HG02763 (cell line): Measurements from ENCODE around the gene HAUS1.
"Not testable (repeated sequence)": the region's sequence is repeated elsewhere in the genome, so short reads cannot be mapped to it uniquely, and the experiment has no call there.

Experiments used
- ATAC-seq: cut with Tn5 transposase; IDR thresholded peaks from one replicate; pipeline ENCODE4 v1.9.1; 2021; ENCODE audit warnings: mild to moderate bottlenecking, moderate library complexity; ENCODE audit not compliant: unreplicated experiment

The HAUS1 gene

DNA sequence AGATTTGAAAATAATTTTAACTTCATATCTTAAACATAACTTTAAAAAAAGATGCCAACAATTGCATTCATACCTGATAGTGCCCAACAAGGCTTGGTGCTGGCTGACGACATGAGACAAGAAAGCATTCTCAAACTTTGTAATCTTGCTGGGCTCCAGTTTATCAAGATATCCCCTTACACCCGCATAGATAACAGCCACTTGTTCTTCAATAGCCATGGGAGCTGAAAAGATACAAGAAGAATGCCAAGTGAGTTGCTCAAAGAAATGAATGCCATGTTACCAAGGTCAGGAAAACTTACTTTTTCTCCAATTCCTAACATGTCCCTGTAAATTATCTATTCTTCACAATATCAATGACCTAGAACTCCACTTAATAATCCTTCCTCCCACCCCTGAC, 19.8 kb upstream of the HAUS1 start:
- no peak for ATAC-seq

GRCh38 chr18:46088501-46088900, 15.7 kb upstream of the HAUS1 start:
- not testable (repeated sequence) for ATAC-seq

- ATAC-seq = no peak
Observed at GRCh38 chr18:46095532-46095931, 8.7 kb upstream of the HAUS1 start.

GRCh38 chr18:46096651-46097300, 7.4 kb upstream of the HAUS1 start:
- no peak for ATAC-seq

- peak; percentile 24 for ATAC-seq
Observed at GRCh38 chr18:46097431-46097800, 6.8 kb upstream of the HAUS1 start.

- ATAC-seq = peak; percentile 81
Observed at GRCh38 chr18:46097801-46098615, 6.2 kb upstream of the HAUS1 start, which contains the start of gene ATP5F1A. ATP5F1A (minus strand) TSS chr18:46098296; CDS start chr18:46098231, 65 bp downstream.

- ATAC-seq = no peak
Observed at GRCh38 chr18:46098616-46098933, 5.6 kb upstream of the HAUS1 start.

DNA sequence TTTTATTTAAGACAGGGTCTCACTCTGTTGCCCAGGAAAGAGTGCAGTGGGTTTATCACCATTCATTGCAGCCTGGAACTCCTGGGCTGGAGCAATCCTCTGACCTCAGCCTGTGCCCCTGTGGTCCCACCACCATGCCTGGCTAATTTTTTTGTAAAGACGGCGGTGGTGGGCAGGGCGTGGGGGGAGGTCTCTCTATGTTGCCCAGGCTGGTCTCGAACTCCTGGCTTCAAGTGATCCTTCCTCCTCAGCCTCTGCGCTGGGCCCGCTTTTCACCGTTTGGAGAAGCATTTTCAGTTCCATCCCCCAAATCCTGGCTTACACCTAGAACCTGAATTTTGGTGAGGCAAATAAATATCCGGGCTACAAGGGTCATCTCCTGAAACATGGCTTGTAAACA, 4.7 kb upstream of the HAUS1 start:
- no peak for ATAC-seq

- no peak for ATAC-seq
Observed at GRCh38 chr18:46109386-46109785, 5.2 kb downstream of the HAUS1 start.

GRCh38 chr18:46110406-46110805, 6.2 kb downstream of the HAUS1 start:
- no peak for ATAC-seq

DNA sequence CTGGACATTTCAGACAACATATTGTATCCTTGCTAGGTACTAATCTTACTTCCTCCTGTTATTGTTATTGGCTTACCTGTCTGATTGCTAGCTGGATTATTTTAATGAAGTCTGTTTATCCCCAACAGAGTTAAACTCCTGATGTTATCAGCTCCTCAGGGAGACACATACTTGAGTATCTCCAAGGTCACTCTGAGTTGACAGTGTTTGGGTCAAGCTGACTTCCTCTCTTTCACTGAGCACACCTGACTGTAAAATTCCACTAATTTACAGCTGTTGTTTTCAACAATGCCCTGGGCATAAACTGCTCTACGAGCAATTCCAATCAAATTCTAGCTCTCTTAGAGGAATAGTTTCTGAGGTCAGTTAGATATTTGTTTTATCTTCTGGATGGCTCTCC, 9.6 kb downstream of the HAUS1 start:
- ATAC-seq = no peak

GRCh38 chr18:46126625-46127024, 22.4 kb downstream of the HAUS1 start:
- not testable (repeated sequence) for ATAC-seq

DNA sequence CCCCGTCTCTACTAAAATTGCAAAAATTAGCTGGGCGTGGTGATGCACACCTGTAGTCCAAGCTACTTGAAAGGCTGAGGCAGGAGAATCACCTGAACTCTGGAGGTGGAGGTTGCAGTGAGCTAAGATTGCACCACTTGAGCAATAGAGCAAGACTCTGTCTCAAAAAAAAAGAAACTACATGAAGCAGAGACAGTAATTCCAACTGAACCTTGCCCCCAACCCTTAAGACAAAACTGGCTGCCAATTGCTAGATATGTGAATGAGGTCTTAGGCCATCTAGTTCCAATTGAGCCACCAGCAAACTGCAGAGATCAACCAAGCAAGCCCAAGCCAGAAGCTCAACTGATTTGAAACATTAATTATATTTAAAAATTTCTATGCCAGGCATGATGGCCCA, 25.9 kb downstream of the HAUS1 start:
- ATAC-seq = no peak

- ATAC-seq = not testable (repeated sequence)
Observed at GRCh38 chr18:46130549-46130948, 26.4 kb downstream of the HAUS1 start.

GRCh38 chr18:46133534-46133933, 29.3 kb downstream of the HAUS1 start:
- no peak for ATAC-seq

DNA sequence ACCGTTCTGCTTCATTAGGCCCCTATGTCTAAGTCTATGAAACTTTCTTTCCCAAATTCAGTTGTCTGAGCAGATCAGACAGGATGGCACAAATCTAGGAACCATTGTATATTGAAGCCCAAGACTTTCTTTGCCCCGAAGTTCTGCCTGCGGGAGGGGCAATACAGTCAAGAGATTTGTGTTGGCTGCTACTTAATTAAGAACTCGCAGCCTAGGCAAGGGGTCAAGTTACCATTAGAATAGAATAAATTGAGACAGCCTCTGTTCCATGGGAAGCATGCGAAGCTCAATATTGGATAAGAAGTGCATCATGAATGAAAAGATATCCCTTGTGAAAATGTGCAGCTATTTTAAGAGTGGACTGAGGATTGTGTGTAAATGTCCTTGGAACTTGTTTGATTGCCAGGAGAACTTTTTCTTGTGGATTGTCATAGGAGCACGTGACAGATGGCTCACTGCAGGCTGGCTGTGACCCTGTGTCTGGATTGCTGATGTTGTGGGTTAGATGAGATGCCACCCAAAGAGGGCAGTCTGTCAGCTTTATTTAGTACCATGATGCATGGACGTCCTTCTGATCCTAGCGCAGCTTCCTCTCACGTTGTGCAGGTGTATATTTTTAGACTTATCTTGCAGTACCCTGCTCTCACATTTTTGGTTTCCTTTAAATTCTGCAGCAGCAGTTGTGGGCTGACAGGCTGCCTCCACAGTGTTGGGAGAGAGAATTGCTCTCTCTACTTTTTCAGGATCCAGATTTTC, 30.9 kb downstream of the HAUS1 start:
- ATAC-seq = no peak

DNA sequence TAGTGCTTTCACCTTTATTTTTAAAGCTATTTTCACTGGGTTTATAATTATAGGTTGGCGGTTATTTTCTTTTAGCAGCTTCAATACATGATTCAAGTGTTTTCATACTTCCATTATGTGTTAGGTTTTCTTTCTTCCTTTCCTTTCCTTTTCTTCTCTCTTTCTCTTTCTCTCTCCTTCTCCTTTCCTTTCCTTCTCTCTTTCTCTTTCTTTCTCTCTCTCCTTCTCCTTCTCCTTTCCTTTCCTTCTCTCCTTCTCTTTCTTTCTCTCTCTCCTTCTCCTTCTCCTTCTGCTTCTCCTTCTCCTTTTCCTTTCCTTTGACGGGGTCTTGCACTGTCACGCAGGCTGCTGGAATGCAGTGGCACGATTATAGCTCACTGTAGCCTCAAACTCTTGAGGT, 36.0 kb downstream of the HAUS1 start:
- ATAC-seq = no peak

GRCh38 chr18:46141199-46141598, 37.0 kb downstream of the HAUS1 start:
- ATAC-seq = no peak

GRCh38 chr18:46148810-46149209, 44.6 kb downstream of the HAUS1 start:
- no peak for ATAC-seq

DNA sequence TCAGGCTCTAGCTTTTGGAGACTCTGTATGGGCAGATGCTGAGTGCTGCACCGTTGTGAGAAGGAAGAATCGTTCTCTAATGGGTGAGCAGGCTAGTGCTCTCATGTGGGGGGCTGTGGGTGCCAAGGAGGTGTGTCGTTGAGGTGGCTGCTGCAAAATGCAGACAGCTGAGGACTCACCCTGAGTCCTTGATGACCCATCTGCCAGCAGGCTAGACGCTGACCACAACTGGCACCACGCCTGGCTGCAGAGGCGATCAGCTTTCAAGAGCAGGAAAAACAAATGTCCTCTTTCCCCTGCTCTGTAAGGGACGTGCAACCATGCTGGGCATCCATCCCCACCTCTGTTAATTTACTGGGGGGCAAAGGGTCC, 48.2 kb downstream of the HAUS1 start:
- ATAC-seq = no peak

DNA sequence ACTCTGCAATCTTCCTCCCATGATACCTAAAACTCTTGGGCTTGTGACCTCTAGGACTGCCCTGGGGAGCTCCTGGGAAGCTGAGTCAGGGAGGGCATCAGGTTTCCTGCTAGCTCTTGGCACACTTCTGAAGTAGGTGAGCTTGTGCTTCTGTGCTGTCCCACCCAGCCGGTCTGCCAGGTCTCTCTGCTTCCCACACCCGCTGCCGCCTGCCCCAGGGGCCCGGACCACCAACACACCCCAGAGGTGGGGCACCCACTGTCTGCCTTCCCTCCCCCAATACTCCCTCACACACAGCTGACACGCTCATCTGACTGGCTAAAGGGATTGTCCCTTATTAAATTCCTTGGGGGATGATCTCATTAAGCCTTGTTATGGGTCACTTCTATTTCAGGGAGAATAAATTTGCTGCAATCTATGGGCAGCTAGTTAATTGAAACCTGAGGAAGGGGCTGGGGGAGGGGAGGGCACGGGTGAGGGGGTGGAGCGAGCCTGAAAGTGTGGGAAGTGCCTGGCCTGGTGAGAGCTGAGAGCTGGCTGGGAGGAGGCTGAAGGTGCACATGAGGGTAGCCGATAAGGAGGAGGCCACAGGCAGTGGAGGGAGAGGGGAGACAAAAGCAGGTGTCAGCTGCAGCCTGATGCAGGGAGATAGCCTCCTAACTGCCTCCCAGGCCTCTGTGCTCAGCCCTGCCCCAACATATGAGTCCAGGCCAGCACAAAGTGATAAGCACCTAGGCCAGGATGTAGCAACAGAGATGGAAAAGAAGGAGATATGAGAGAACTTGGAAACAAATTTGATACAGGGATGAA, 48.8 kb downstream of the HAUS1 start:
- ATAC-seq = no peak
